ENCODE measurements around the gene ZBTB8OS.
"Not testable (repeated sequence)": the region's sequence is repeated elsewhere in the genome, so short reads cannot be mapped to it uniquely, and the experiment has no call there.

GRCh38 chr1:32679993-32680392, 29.6 kb upstream of the ZBTB8OS start:
- not testable (repeated sequence) for TF ChIP-seq CTCF (IDR thresholded peaks at IDR 0.05; ENCODE audit: extremely low read depth in 1 of 2, insufficient read depth in 1 of 2, low read depth in 1 of 2, low read length in 2 of 2); EZH2 (IDR thresholded peaks at IDR 0.05; ENCODE audit: borderline replicate concordance, low read depth, low read length, severe bottlenecking); FOS (IDR thresholded peaks at IDR 0.05; ENCODE audit: borderline replicate concordance, insufficient read depth, low read length); POLR2AphosphoS5 (IDR thresholded peaks at IDR 0.05; ENCODE audit: insufficient read depth, low read depth, low read length); POLR2A (IDR thresholded peaks at IDR 0.05; ENCODE audit: low read depth, low read length); MAX (IDR thresholded peaks at IDR 0.05; ENCODE audit: insufficient read depth, insufficient read length); MYC (IDR thresholded peaks at IDR 0.05; ENCODE audit: low read depth, low read length); JUN (IDR thresholded peaks at IDR 0.05; ENCODE audit: borderline replicate concordance, insufficient read depth, insufficient read length, low read depth)
